Mucosa of descending colon (tissue), 3 donors: ENCODE data around the gene SLC13A5. TPM values are rescaled to one million over a fixed set of nuclear protein-coding genes. Genes with fewer than 3 reads are reported as not detected.
A peak's percentile ranks its signal among the peaks of the same experiment; 100 is the strongest.

Source experiments
- ATAC-seq: fragments of 200-7000 bp; cut with Tn5 transposase; one replicate; pipeline ENCODE4 v1.9.1; 2020; ENCODE audit warnings: mild to moderate bottlenecking, moderate library complexity
- DNase-seq, 3 donors: peaks; one replicate each; pipeline ENCODE4 v3.0.0-alpha.2; 2020
- H3K36me3 ChIP-seq: fragments of 200-600 bp; one replicate; pipeline ENCODE4 v1.8.0; 2021; ENCODE audit warnings: low read depth, mild to moderate bottlenecking
- H3K4me1 ChIP-seq: fragments of 200-600 bp; one replicate; pipeline ENCODE4 v1.8.0; 2021; ENCODE audit warnings: low read depth, mild to moderate bottlenecking
- H3K4me3 ChIP-seq: fragments of 200-600 bp; one replicate; pipeline ENCODE4 v1.8.0; 2021; ENCODE audit warnings: mild to moderate bottlenecking
- H3K9me3 ChIP-seq: fragments of 200-600 bp; one replicate; pipeline ENCODE4 v1.8.0; 2021; ENCODE audit warnings: mild to moderate bottlenecking
- intact Hi-C, 2 donors: fragments of 100-400 bp; cut with DNase I in 1 of 2; cut with micrococcal nuclease in 1 of 2; formaldehyde crosslinking; loops; one replicate each; pipeline versions ENCODE4 v1.11.0 to v1.11.1; 2022; cut with DNase I, micrococcal nuclease
- total RNA-seq, 3 donors: library from RNA; stranded (reverse); fragmentation: NEBNext Ultra II Directional in 2 of 3; extraction: Animal tissue kit (Norgen Biotek cat#: 25700) in 2 of 3; gene quantifications; one replicate each; pipeline versions ENCODE4 v1.2.1 to v1.2.4, GENCODE V29; 2021 to 2023
- TF ChIP-seq, protein P1 (sequence below): fragments of 200-600 bp; IDR thresholded peaks from one replicate; pipeline ENCODE4 v1.8.0; 2022; ENCODE audit warnings: antibody characterized with exemption, mild to moderate bottlenecking
- donor health status: DM: no; HTN: no; CAD: no; lungs with moderate emphysema.
- donor health status: DM: no; HTN: no; CAD: no.
- donor health status: DM: no; HTN: yes; CAD: no.

SLC13A5 gene
- total RNA-seq, 3 donors from 2014 or later: not detected

DNA sequence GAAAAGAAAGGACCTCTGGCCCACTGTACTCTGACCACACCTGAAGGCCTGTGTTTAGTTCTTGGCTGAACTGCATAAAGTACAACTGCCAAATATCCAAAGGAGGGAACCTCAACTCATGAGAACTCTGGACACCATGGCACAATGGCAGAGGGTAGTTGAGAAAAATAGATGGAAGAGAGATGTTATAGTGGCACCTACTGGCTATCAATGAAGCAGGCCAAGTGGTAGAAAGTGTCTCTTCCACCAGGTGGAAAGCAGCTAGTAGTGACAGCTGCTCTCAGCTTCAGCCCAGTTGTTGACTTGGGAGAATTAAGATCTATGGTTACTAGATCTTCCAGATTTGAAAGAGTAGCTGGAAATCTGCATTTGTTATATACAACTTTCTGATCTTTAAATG is 65.0 kb downstream of the SLC13A5 start:
- peaks cover 21% of the 10 kb centered on the region for H3K4me1 ChIP-seq
- no peaks in the 10 kb centered on the region for H3K36me3 ChIP-seq

DNA sequence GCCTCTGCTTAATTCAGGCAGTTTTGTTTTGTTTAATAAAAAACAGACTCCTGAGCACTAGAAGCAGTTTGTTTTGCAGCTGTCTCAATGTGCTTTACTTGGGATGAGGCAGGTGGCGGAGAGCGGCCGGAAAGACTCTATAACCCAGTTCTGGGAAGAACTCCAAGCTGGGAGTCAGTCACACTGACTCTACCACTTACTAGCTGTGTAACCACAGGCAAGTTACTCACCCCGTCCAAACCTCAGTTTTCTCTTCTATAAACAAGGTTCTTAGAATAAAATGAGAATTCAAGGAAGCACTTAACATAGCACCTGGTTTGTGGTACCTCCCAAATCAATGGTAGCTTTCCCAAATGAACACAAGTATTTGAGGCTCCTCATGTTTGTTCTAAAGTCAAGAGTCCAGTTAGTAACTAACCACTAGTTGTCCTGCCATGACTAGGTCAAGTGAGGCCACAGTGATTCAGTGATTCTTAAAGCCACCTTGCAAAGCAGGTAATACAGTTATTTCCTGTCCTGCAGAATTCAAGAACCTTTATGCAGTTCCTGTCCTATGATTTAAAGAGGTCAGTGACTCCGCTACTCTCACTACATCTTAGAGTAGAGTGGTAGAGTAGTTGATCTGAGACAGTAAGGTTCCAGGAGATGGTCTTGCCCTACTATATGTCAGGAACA is 69.6 kb downstream of the SLC13A5 start:
- Histone ChIP-seq H3K4me1 (peaks cover 18% of the 10 kb centered on the region), H3K4me3 (no peak overlapping the region), H3K9me3 (no peaks in the 10 kb centered on the region), H3K36me3 (no peaks in the 10 kb centered on the region)
- DNase-seq: no peak
- no peak for ATAC-seq
- intact Hi-C loops: no loop called here
- TF ChIP-seq, protein P1, sequence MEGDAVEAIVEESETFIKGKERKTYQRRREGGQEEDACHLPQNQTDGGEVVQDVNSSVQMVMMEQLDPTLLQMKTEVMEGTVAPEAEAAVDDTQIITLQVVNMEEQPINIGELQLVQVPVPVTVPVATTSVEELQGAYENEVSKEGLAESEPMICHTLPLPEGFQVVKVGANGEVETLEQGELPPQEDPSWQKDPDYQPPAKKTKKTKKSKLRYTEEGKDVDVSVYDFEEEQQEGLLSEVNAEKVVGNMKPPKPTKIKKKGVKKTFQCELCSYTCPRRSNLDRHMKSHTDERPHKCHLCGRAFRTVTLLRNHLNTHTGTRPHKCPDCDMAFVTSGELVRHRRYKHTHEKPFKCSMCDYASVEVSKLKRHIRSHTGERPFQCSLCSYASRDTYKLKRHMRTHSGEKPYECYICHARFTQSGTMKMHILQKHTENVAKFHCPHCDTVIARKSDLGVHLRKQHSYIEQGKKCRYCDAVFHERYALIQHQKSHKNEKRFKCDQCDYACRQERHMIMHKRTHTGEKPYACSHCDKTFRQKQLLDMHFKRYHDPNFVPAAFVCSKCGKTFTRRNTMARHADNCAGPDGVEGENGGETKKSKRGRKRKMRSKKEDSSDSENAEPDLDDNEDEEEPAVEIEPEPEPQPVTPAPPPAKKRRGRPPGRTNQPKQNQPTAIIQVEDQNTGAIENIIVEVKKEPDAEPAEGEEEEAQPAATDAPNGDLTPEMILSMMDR: no peak

More for the DNA sequence above, 65.0 kb downstream of the SLC13A5 start:
- no peaks in the 10 kb centered on the region for H3K9me3 ChIP-seq
- intact Hi-C loops: no loop called here
- DNase-seq (no peak), ATAC-seq (no peak)
- TF ChIP-seq, protein P1: no peak
- no peak overlapping the region for H3K4me3 ChIP-seq

DNA sequence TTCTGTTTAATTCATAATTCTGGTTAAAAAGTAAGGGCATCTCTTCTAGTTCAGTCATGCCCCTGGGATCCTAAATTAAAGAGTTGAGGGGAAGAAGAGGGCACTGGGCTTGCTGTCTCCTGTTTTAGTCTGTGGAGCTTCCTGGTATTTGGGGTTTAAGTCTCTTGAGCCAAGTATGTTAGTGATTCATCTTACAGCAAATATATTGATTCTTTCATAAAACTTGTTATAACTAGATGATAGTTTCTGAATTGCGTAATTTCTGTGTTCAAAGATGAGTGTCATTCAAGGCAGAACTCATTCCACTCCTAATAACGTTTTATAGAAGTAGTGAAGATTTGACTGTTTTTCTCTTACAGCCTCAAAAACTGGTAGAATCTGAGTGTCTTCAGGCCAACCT is 70.6 kb downstream of the SLC13A5 start:
- Histone ChIP-seq H3K9me3 (no peaks in the 10 kb centered on the region), H3K4me3 (no peak overlapping the region), H3K4me1 (peaks cover 19% of the 10 kb centered on the region), H3K36me3 (no peaks in the 10 kb centered on the region)
- DNase-seq: no peak
- intact Hi-C loops: no loop called here
- ATAC-seq: no peak
- TF ChIP-seq, protein P1: no peak

GRCh38 chr17:6641247-6641863 is 71.8 kb downstream of the SLC13A5 start:
- H3K4me1 ChIP-seq: peaks cover 19% of the 10 kb centered on the region
- H3K4me3 ChIP-seq: peak overlapping the region; percentile 88
- intact Hi-C loops: no loop called here
- DNase-seq: peak in 1 of 3 donors; percentile 54
- ATAC-seq: peak; percentile 41
- TF ChIP-seq, protein P1: no peak
- H3K36me3 ChIP-seq: no peaks in the 10 kb centered on the region
- no peaks in the 10 kb centered on the region for H3K9me3 ChIP-seq

DNA sequence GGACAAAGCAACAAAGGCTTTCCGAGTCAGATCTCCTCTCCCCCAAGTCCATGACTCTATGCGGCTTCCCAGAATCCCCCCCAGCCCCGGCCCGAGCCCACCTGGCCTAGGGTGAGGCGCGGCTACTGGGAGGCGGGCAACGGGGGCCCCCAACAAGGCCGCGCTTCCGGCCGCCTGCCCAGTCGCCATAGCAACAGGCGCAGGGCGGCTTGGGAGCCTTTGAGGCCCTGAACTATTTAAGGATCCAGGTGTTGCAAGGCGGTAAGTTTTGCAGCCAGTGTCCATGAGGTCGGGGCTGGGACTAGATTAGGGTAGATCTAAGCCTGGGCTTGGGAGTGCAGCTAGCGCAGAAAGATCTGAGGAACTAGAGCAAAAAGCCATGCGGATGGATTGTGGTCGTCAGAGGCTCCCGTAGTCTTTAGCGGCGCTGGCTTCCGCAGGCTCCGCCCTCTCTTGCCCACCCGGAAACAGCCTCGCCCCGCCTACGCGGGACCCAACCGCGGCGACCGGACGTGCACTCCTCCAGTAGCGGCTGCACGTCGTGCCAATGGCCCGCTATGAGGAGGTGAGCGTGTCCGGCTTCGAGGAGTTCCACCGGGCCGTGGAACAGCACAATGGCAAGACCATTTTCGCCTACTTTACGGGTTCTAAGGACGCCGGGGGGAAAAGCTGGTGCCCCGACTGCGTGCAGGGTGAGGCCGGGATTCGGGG is 72.5 kb downstream of the SLC13A5 start, which contains the start of the genes KIAA0753 and TXNDC17:
Gene KIAA0753 (minus strand): TSS at position 176 of the 711 bp plus-strand sequence. CDS start 5,608 bp downstream, outside the sequence.
Gene TXNDC17 (plus strand): TSS at position 525 of the 711 bp plus-strand sequence. CDS start 23 bp downstream, at position 548.
- H3K9me3 ChIP-seq: no peaks in the 10 kb centered on the region
- TF ChIP-seq, protein P1: no peak
- H3K36me3 ChIP-seq: no peaks in the 10 kb centered on the region
- DNase-seq (peak; percentile 93 to 96 (median 96)), ATAC-seq (peak; percentile 91)
- intact Hi-C loops: no loop called here
- H3K4me1 ChIP-seq: peaks cover 23% of the 10 kb centered on the region
- H3K4me3 ChIP-seq: peak within 1 kb of the TSS; percentile 88
